Mammary epithelial cell (primary cell): ENCODE data around the gene DPP10.

ENCODE experiments used
- CTCF ChIP-seq, 2 donors: IDR thresholded peaks in 1 of 2; conservative IDR thresholded peaks in 1 of 2; 2 replicates each; pipeline ENCODE4 v1.5.1; 2011 to 2012; ENCODE audit warnings: inconsistent platforms in 2 of 2, low read length in 2 of 2, mild to moderate bottlenecking in 2 of 2, control low read depth in 1 of 2, low read depth in 1 of 2; ENCODE audit not compliant: insufficient read depth in 1 of 2; ENCODE audit errors: extremely low read depth in 1 of 2
- EZH2 ChIP-seq: IDR thresholded peaks from 2 replicates; pipeline ENCODE4 v1.6.1; 2012; ENCODE audit warnings: low read length, inconsistent platforms, borderline replicate concordance

DNA sequence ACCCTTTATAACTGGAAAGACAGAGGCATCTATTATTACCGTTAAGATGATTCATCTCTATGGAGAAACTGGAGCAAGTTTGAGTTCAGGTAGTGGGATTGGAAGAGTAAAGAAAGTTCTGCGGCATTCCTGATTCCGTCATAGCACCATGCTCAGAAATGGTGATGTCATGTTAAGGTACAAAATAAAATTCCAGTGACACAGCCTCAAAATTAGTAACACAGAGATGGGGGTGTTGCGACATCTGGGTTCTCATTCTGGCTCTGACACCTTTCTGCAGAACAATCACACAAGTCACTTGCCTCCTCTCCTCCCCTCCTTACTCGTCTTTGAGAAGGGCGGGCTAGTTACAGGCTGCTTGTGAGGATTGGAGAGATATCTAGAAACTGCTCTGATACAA is 105.7 kb downstream of the DPP10 start:
- no peak for TF ChIP-seq CTCF (conservative IDR thresholded peaks at IDR 0.05 in 1 of 2, IDR thresholded peaks at IDR 0.05 in 1 of 2; ENCODE audit: extremely low read depth in 1 of 2, insufficient read depth in 1 of 2, low read depth in 1 of 2, low read length in 2 of 2)
- TF ChIP-seq EZH2 = no peak
